Hematopoietic multipotent progenitor cell treated with erythropoietin and hydrocortisone succinate and interleukin-3 and kit ligand, for 6 days (in vitro differentiated cells): ENCODE data around the gene MIB1.

Experiments
- DNase-seq: peaks from one replicate; pipeline ENCODE4 v3.0.0-alpha.2; 2015

MIB1 gene

DNA sequence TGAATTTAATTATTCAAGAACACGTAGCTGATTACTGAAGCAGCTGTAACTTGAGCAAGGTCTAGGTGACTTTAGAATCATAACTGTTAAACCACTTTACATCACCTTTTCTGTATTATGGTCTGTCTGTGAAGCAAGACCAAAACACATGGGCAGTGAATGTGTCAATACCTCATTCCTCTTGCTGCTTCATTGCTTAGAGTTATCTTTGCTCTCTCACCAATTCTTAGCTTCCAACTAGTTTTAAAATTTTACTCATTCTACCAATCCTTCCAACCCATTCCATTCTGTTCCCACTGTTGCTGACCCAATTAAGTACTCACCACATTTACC is 80.2 kb downstream of the MIB1 start:
- no peak for DNase-seq

DNA sequence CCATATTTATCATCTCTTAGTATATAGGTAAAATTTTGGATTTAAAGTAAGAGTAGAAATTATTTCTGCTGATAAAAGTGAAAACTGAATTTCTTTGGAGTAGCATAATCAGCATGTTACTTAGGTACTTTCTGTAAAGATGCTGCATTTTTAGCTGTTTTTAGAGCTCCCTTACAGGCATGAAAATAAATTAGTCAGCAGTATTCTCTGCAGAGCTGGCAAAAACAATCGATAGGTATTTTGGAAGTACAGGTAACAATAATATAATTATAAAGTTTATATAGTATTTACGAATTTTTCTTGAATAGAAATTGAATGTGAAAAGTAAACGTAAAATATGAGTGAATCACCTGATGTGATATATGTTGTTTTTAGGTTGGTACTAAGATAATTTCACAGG is 83.3 kb downstream of the MIB1 start:
- no peak for DNase-seq

DNA sequence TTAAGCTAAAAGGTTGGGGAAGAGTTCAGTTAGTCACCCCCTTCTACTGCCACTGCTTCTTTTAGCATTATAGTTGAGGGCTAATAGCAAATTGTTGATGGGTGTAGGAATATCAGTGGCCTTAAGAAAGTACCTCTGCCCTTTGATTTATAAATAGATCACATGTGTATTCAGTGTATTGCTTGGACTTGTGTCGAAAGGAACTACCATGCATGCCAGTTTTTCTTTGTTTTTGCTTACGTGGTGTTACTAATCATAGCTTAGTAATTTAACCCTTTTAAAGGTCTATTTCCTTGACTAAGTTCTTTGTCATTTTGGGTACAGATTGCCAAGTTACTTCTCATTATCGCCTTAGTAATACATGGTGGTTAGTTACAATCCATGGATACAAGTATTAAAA is 85.6 kb downstream of the MIB1 start:
- no peak for DNase-seq

DNA sequence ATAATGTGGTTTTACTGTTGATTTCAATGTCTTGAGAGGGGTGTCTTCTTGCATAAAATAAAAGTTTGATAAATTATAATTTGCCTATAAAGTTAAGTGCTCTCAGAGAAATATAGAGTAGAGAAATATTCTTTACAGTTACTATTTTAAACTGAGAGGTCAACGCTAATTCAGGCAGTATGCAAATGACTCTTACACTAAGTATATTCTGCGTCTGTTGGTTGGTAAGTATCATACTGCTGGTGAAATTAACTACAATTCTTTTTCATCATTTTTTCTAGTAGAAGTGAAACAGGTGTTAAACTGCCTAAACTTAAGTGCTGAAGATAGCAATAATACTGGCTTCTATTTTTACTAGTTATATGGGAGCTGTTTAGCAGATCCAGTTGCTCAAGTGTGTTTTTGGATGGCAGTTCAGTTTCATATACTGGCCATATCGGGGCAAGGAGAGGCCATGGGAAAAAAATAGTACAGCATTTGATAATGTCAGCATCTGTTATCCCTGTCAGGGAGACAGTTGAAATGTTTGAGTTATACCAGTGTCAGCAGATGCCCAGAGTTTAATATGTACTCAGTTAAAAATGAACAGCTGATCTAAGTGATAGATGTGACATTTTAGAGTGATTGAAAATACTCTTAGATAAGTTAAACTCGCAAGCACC is 86.2 kb downstream of the MIB1 start:
- DNase-seq: no peak

DNA sequence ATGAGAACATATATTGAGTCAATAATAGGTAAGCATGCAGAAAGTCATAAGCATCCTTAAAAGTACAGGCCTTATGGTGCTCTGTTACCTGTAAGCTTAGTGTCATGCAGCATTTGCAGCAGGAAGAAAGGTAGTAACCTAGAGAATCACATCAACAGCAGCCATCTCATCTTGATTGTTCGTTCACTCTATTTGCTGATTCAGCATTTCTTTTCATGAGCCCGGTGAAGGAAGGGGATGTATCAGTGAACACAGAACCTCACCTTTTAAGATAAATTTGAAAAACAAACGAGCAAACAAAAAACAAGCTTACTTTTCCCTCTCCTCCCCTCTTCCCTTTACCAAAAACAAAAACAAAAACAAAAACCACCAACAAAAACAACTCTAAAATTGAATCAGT is 89.9 kb downstream of the MIB1 start:
- no peak for DNase-seq

DNA sequence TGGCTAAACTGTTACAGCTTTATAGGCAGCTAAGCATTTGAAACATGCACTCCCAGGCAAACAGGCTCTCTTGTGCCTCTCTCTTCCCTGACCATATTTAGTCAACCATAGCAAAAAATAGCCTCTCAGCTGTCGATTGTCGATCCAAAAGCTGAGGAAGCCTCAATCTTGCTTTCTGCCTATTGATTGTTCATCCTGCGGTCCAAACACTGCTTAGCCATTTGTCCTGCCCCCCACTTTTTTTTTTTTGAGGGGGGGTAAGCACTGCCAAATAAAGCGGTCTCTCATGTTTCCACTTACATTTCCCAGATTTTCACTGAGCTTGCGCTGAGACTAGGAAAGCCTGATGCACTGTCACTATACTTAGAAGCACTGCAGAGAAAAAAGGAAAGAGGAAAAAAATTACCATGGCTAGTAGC is 90.8 kb downstream of the MIB1 start:
- DNase-seq: no peak

DNA sequence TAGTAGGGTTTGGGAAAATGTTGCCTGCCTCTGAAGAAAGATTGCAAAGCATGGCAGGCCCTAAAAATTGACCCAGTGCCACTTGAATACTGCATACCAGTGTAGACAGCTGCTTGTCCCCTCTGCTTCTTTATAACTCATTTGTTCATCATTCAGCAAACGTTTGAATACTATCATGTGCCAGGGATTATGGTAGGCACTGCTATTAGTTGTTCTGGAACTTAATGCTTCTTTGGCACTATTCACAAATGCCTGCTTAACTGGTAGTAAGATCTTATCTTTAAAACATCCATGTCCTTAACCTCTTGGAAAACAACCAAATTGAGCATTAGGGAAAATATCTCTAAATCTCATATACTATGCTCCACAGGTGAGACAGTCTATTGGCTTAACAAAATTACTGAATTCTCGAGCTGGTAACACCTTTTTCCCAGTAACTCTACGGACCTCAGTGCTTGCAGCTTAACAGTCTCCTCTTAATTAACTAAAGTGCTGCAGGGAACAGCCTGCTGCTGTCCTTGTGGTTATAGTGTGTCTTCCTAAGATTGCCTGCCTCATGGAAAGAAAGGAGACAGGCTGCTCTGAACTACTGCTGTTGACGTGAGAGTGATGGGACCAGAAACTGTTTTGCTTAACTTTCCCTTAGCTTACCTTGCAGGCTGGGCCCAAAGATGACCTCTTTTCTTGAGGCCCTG is 93.2 kb downstream of the MIB1 start:
- DNase-seq: no peak

DNA sequence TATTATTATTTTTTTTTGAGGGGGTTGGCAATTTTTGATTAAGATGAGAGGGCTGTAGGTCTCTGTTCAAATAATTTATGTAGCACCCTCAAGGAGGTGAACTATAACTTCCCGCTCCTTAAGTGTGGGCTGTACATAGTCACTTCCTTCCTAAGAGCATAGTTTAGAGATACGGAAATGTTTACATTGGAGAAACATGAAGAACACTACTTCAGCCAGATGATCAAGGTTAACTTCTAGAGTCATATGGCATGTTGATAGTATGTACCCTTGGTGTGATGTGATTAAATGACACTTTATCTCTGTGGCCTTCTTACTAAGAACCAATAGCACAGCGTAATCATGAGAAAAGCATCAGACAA is 93.7 kb downstream of the MIB1 start:
- DNase-seq: no peak

DNA sequence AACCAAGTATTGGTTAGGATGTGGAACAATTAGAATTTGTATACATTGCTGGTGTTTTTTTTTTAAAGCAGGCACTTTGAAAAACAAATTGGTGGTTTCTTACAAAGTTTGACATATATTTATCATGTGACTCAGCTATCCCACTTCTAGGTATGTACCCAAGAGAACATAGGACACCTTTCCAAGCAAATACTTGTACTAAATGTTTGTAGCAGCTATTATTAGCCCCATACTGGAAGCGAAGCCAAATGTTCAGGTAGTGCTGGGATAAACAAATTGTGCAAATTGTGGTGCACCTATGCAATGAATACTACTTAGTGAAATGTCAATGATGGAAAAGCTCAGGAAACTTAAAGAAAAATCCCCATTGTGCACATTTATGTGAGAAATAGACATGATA is 101.0 kb downstream of the MIB1 start:
- DNase-seq: no peak

DNA sequence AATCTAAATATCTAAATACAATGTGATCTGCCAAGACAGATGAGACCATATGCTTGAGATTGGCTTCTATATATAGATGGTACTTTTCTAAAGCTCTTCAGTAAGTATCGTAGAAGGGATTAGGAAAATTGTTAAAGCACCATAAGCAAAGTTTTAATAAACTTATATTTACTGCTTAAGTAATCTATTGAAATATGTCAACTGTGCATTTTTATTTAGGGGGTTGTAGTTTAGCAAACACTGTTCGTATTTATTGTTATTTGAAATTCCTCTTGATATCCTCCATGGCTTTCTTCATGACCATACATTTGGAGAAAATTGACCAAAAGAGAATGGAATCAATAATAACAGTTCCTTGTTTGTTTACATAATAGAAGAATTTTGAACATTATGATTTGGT is 102.7 kb downstream of the MIB1 start:
- no peak for DNase-seq

DNA sequence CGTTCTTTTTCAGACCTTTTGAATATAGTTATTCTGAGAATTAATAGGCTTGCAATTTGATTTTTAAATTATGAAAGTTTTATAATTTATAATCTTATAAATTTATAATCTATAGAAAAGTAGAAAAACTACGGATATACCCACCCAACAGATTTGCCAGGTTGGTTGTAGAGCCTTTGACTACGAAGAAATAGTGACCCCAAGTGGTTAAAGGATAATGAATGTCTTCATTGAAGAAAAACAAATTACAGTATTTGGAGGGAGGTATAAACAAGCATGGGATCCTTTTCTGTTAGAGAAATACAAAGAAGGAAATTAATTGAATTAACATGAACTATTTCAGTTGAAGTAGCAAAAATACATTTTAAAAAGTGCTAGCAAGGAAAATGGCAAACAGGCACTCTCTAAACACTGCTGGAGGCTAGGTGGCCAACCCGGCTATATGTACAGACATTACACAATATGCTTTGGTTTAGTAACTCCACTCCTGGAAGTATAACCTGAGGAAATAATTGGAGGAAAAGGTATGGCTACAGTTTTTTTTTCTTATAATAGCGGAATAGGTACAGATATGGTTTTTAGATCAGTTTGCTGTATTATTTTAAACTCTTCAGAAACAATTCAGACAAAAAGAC is 110.9 kb downstream of the MIB1 start:
- DNase-seq: peak; percentile 54

DNA sequence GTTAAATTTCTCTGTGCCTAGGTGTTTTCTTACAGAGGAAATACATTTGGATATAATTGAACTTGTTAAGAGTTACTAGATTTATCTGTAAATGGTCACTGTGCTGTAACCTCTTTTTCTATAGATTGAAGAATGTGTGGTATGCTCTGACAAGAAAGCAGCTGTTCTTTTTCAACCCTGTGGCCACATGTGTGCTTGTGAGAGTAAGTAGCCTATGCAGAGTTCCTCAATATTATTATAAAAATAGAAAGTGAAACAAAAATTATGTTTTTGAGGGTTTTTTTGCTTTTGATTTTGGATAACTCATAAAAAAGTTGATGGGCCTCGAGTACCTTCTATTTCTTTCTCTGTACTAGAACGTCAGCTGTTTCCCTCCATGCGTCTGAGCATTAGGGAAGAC is 112.4 kb downstream of the MIB1 start:
- no peak for DNase-seq

DNA sequence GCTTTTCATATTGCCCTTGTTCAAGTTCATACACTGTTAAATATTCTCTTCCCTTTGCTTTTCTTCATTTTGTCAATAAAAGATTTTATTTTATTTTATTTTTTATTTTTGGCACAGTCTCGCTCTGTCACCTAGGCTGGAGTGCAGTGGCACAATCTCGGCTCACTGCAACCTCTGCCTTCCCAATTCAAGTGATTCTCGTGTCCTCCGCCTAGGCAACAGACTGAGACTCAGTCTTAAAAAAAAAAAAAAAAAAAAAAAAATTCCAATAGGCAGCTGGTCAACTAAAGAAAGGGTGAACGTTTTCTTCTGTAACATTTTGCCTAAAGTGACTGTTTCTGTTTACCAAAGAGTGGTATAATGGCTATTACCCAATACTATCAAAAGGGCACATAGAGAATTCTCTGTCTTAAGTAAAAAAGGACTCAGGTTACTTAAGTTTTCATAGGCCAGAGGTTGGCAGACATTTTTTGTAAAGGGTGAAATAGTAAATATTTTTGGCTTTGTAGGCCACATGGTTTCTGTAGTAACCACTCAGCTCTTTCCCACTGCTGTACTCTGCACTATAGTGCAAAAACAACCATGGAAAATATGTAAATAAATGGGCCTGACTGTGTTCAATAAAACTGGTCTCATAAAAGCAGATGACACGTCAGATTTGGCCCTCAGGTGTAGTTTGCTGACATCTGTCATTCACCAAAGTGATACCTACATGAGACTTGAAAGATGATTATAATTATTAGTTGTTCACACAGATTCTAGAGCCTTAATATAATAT is 113.4 kb downstream of the MIB1 start:
- no peak for DNase-seq

DNA sequence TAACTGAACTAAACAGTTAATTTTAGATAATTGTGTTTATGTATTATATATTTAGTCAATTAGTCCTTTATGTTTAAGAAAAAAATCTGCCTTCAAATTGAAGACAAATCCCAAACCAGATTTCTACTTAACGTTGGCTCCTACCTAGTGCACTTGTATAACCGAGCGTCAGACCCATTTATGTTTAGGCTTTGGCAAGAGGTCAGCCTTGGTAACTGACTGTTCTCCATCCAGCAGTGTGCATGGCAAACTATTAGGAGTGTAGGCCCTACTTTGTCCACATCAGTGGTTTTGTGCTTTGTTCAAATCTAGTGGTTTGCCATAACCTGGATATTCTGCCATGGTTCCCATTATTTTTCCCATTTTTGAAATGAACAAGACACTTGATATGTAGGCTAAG is 114.8 kb downstream of the MIB1 start:
- no peak for DNase-seq

DNA sequence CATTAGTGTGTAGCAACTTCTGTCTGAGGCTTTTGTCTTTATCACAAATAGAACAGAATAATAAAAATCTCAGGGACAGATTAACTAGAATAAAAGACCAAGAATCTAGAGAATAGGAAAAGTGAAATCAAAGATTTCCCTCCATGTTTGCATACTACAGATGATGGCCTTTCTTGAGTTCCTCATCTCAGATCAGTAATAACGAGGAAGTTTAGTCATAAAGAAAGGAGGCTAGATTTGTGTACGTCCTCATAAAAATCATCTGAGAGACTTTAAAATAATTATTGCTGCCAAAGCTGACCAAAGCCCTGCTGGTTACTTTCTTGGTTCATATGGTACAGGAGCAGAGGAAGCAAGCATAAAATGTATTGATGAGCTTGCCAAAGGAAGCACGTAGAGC is 117.3 kb downstream of the MIB1 start:
- no peak for DNase-seq

DNA sequence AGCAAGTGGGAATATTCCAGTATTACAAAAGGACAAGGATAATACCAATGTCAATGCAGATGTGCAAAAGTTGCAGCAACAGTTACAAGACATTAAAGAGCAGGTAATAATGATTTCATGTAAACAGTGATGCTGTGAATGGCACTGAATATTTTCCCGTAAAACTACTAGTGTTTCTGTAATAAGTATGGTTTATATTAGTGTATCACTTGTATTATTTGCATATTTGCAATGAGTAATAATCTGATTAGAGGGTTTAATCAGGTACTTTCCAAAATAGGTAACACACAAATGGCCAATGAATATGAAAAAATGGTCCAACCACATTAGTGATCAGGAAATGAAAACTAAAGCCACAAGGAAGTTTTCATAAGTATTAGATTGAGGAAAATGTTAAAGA is 118.0 kb downstream of the MIB1 start:
- DNase-seq: no peak

DNA sequence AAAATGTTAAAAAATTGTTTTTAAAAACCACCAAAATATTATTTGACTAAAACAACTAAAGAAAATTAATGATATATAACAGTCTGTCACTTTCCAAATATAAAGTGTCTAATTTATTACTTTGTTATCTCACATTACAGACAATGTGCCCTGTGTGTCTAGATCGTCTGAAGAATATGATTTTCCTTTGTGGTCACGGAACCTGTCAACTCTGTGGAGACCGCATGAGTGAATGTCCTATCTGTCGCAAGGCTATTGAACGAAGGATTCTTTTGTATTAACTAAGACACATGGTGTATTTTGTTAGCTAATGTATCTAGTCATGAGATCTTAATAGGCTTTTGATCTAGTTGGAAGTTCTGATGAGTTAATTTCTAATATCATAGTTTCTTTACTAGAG is 123.8 kb downstream of the MIB1 start:
- peak; percentile 65 for DNase-seq

DNA sequence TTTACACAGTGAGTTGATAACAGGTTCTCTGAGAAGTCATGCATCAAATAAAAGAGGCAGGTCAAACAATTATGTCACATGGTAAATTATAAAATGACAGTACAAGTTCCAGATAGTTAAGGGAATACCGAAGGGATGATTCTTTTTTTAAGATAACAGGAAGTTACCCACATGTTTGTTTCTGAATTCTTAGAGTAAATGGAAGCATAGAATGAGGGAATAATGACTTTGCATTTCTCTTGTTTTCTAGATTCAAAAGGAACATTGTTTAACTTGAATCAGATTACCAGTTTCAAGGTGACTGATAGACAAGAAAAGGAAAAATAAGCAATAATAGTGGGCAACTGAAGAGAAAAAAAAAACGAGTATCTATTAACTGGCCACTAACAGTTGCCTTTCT is 124.5 kb downstream of the MIB1 start:
- DNase-seq: peak; percentile 5

DNA sequence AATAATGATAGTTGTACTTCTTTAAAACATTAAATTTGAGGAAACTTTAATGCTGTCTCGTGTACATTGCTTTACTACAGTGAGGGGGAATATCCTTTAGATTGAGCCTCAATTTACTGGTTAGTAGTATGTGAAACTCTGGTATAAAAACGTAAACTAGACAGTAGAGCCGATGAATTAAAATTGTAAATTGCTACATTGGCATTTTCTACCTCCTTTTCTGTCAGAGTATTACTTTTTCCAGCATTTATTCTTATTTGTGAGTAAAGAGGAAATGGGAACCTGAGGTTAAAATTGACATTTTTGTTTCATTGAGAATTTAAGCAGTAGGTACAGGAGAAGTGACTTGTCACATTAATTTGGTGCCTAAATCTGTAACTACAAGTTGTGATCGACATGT is 128.2 kb downstream of the MIB1 start:
- DNase-seq: no peak

DNA sequence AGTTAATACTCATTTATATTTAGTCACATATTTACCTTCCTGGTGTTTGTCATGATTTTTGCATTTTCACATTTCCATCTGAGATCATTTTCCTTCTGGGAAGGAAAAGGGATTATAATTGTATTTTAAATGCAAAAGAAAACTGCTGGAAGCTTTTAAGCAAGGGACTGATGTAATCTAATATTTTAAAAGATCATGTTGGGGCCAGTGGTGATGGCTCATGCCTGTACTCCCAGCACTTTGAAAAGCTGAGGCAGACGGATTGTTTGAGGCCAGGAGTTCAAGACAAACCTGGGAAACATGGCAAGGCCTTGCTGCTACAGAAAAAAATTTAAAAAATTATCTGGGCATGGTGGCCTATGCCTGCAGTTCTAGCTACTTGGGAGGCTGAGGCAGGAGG is 149.0 kb downstream of the MIB1 start:
- no peak for DNase-seq

DNA sequence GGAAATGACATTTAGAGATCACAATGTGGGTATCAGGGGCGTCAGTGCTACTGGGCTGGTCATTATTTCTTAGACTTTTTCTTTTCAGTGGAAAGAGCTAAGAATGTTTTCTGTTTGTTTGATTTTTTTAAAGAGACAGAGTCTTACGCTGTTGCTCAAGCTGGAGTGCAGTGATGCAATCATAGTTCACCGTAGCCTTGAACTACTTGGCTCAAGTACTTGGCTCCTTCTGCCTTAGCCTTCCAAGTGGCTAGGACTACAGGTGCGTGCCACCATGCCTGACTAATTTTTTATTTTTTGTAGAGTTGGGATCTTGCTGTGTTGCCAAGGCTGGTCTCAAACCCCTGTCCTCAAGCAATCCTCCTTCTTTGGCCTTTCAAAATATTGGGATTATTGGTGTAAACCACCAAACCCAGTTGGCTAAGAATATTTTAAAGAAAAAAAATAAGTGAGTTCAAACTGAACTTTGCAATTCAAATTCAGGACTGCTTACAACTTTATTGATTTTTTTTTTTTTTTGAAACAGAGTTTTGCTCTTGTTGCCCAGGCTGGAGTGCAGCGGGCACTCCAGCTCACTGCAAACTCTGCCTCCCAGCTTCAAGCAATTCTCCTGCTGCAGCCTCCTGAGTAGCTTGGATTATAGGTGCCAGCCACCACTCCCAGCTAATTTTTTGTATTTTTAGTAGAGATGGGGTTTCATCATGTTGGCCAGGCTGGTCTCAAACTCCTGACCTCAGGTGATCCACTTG is 154.2 kb downstream of the MIB1 start:
- no peak for DNase-seq

DNA sequence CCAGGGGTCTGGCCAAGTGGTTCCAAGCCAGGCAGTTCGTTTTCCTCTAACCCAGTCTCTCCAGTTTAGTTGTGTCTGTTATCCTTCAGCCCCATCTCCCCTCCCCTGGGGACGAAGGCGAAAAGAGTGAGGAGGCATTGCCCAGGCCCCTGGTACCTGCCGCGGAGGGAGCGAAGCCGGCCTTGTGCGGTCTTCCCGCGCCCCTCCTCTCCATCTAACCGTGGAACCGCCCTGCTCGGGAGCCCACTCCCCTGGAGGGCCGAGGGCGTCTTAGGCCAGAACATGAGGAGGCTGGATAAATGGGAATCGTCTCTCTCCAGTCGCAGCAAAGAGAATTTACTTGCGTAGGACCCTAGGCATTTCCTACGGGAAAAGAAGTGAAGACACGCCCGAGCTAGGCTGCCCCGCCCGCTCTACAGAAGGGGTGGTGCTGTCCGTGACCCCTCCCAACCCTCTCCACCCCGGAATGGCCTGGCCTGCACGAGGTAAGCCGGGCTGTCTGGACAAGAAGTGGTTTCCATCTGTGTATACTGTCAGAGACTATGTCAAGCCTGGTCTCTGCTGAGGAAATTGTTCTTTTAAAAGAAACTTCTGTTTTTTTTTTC is 156.2 kb downstream of the MIB1 start:
- no peak for DNase-seq

DNA sequence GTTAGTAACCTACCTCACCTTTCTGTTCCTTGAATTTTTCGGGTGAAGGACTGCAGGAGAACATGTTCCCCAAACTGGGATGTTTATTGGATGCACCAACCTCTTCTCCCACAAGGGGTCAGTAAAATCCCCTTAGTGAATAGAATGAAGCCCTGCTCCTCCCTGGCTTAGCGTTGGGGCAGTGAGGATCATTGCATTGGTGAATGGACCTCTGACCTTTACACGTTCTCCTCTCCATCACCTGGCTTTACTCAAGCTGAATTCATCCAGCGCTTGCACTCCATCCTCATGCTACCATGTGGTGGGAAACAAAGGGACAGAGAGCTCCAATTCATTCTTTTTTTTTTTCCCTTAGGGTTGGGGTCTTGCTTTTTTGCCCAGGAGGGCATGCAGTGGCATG is 157.2 kb downstream of the MIB1 start:
- DNase-seq: peak; percentile 73
